ENCODE measurements around the gene GPR157. TPM values are rescaled to one million over a fixed set of nuclear protein-coding genes. Genes with fewer than 3 reads are reported as not detected.
A peak's percentile ranks its signal among the peaks of the same experiment; 100 is the strongest.

Gene GPR157
- total RNA-seq, 4 donors from 2014 or later: 2.8 to 10.5 (median 6.2) TPM

DNA sequence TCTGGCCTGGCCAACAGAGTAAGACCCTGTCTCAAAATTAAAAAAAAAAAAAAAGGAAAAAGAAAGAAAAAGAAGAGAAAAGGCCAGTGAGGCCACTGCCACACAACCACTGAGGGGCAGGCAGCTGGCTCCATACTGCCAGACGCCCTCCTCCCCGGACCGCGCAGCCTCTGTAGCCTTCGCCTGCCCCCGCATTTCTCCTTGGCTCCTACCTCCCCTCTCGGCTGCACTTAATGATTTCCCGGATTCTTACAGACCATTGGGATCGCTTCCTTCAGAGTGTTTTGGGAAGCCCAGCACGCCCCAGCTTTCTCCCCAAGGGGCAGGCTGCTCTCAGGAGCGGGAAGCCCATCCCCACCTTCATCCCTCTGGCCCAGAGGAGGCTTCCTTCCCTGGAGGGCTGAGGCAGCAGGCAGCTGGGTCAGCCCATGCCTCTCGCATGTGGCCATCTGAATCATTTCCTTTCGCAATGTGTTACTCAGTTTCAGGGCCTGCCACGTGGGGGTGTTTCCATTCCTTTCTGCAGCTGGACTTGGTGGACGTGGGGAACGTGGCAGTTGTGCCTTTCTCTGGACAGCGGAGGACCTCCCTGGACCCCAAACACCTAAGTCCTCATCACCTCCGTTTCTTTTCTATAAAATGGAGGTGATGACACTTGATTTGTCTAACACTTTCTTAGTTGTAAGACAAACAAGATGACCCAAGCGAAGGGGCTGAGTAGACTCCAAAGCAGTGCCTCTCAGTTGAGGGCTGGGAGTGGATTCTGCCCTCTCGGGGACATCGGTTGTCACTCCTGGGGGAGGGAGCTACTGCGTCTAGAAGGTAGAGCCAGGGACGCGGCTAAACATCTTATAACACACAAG is 61.7 kb downstream of the GPR157 start:
- no peaks in the 10 kb centered on the region for H3K9me3 ChIP-seq
- peak overlapping the region in 2 of 4 donors; percentile 61 for H3K27ac ChIP-seq
- H3K4me3 ChIP-seq: no peak overlapping the region
- no peaks in the 10 kb centered on the region for H3K36me3 ChIP-seq
- peak; percentile 54 to 58 for DNase-seq (ENCODE audit: low spot score in 2 of 2)
- H3K4me1 ChIP-seq: peaks cover 0 to 46% (median 15%) of the 10 kb centered on the region in 4 donors
- WGBS, 2 donors: 67% methylated on average over 24 of the region's 24 CpGs
- no peaks in the 10 kb centered on the region for H3K27me3 ChIP-seq
- TF ChIP-seq POLR2A (IDR thresholded peaks at IDR 0.05): no peak
- peak; percentile 50 to 78 for TF ChIP-seq EP300 (IDR thresholded peaks at IDR 0.05)
- peak in 1 of 5 experiments; percentile 16 for TF ChIP-seq CTCF (IDR thresholded peaks at IDR 0.05)

- 55 to 59% methylated on average over 7 of the region's 7 CpGs for WGBS, 2 donors
- peaks cover 0 to 53% (median 15%) of the 10 kb centered on the region in 4 donors for H3K4me1 ChIP-seq
- H3K27me3 ChIP-seq: no peaks in the 10 kb centered on the region
- H3K36me3 ChIP-seq: no peaks in the 10 kb centered on the region
- H3K9me3 ChIP-seq: no peaks in the 10 kb centered on the region
- no peak for DNase-seq (ENCODE audit: low spot score in 2 of 2)
- peak overlapping the region in 2 of 4 donors; percentile 41 to 56 for H3K27ac ChIP-seq
- no peak overlapping the region for H3K4me3 ChIP-seq
- TF ChIP-seq POLR2A (IDR thresholded peaks at IDR 0.05) (no peak), EP300 (IDR thresholded peaks at IDR 0.05) (no peak), CTCF (IDR thresholded peaks at IDR 0.05) (no peak)
Observed at GRCh38 chr1:9065213-9065751, 63.6 kb downstream of the GPR157 start.

DNA sequence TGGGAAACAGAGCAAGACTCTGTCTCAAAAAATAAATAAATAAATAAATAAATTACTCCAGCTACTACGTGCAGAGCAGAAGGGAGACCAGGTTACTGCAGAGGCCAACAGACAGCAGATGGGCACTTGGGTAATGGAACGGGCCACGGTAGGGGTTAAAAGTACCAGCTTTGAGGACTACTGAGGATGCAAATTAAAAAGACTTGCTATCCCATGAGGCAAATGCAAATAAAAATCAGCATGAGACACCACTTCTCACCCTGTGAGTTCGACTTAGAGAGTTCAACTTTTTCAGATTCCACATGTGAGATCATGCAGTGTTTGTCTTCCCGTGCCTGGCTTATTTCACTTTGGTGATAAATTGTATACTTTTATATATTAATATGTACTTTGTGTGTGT is 66.1 kb downstream of the GPR157 start:
- Histone ChIP-seq H3K9me3 (no peaks in the 10 kb centered on the region), H3K36me3 (no peaks in the 10 kb centered on the region), H3K27me3 (no peaks in the 10 kb centered on the region), H3K4me3 (no peak overlapping the region), H3K4me1 (peaks cover 0 to 36% (median 3%) of the 10 kb centered on the region in 4 donors), H3K27ac (no peak overlapping the region)
- DNase-seq (ENCODE audit: low spot score in 2 of 2): no peak
- TF ChIP-seq POLR2A (IDR thresholded peaks at IDR 0.05) (no peak), EP300 (IDR thresholded peaks at IDR 0.05) (no peak), CTCF (IDR thresholded peaks at IDR 0.05) (no peak)
- 72 to 77% methylated on average over 5 of the region's 5 CpGs for WGBS, 2 donors

GRCh38 chr1:9062021-9062471 is 66.9 kb downstream of the GPR157 start:
- H3K9me3 ChIP-seq: no peaks in the 10 kb centered on the region
- DNase-seq (ENCODE audit: low spot score in 2 of 2): no peak

More at GRCh38 chr1:9062021-9062471, 66.9 kb downstream of the GPR157 start:
- Histone ChIP-seq H3K36me3 (no peaks in the 10 kb centered on the region), H3K27me3 (no peaks in the 10 kb centered on the region), H3K27ac (peak overlapping the region in 2 of 4 donors; percentile 29 to 32), H3K4me1 (peaks cover 0 to 36% (median 3%) of the 10 kb centered on the region in 4 donors), H3K4me3 (no peak overlapping the region)
- WGBS, 2 donors: 58 to 63% methylated on average over 7 of the region's 7 CpGs
- TF ChIP-seq CTCF (IDR thresholded peaks at IDR 0.05): no peak
